Gastrocnemius medialis (tissue), 4 donors: Measurements from ENCODE around the gene LMO2. TPM values are rescaled to one million over a fixed set of nuclear protein-coding genes. Genes with fewer than 3 reads are reported as not detected.

Source experiments
- ATAC-seq, 2 donors: fragments of 150-250 bp; one replicate each; pipeline ENCODE4 v1.9.1; 2016
- DNase-seq, 2 donors: peaks; one replicate each; pipeline ENCODE4 v3.0.0-alpha.2; 2019
- H3K27ac ChIP-seq, 4 donors: fragments of 200-600 bp; sonication (generic); 1 replicate in 1 of 4; 2 replicates in 3 of 4; pipeline ENCODE4 v1.5.1; 2016 to 2018; ENCODE audit warnings: mild to moderate bottlenecking in 2 of 4, moderate library complexity in 1 of 4
- H3K27me3 ChIP-seq, 3 donors: fragments of 200-600 bp; sonication (generic) in 2 of 3; 1 replicate in 1 of 3; 2 replicates in 2 of 3; pipeline versions ENCODE4 v1.5.1 to v1.6.0; 2016 to 2019; ENCODE audit warnings: mild to moderate bottlenecking in 1 of 3, moderate library complexity in 1 of 3
- H3K36me3 ChIP-seq, 2 donors: fragments of 200-600 bp; sonication (generic) in 1 of 2; one replicate each; pipeline ENCODE4 v1.5.1; 2017 to 2018
- H3K4me1 ChIP-seq, 2 donors: fragments of 200-600 bp; sonication (generic) in 1 of 2; one replicate each; pipeline ENCODE4 v1.5.1; 2016 to 2017; ENCODE audit warnings: mild to moderate bottlenecking in 2 of 2
- H3K4me3 ChIP-seq, 4 donors: fragments of 200-600 bp; sonication (generic) in 3 of 4; 1 replicate in 1 of 4; 2 replicates in 3 of 4; pipeline ENCODE4 v1.5.1; 2016 to 2019; ENCODE audit warnings: mild to moderate bottlenecking in 2 of 4
- H3K9me3 ChIP-seq, 3 donors: fragments of 200-600 bp; sonication (generic) in 2 of 3; 1 replicate in 1 of 3; 2 replicates in 2 of 3; pipeline ENCODE4 v1.5.1; 2016 to 2019
- POLR2A ChIP-seq, 2 donors: fragments of 450-650 bp; IDR thresholded peaks; one replicate each; pipeline ENCODE4 v1.6.1; 2017; ENCODE audit warnings: antibody characterized with exemption in 2 of 2, mild to moderate bottlenecking in 2 of 2, moderate library complexity in 2 of 2
- in situ Hi-C, 4 donors: fragments of 200-750 bp; cut with MboI; loops; one replicate each; pipeline versions ENCODE4 v1.15.0 to v1.8.0; 2017; ENCODE audit warnings: low sequenced_read_pairs in 4 of 4
- intact Hi-C: fragments of 100-400 bp; cut with DNase I; formaldehyde crosslinking; loops from one replicate; pipeline ENCODE4 v1.15.1; 2023; ENCODE audit warnings: low total_unique reads
- total RNA-seq, 4 donors: library from RNA; depleted of rRNA; stranded (reverse); fragments of >200 nt; gene quantifications; one replicate each; pipeline versions ENCODE4 v1.1.0 to v1.2.3, GENCODE V29; 2016
- TF ChIP-seq, protein P1 (sequence below), 5 experiments: fragments of 450-650 bp in 3 of 5; fragments of 200-600 bp in 2 of 5; sonication (generic) in 2 of 5; IDR thresholded peaks in 4 of 5; conservative IDR thresholded peaks in 1 of 5; 1 replicate in 4 of 5; 2 replicates in 1 of 5; pipeline ENCODE4 v1.5.1; 2016 to 2019; ENCODE audit warnings: antibody characterized with exemption in 5 of 5, mild to moderate bottlenecking in 3 of 5, moderate library complexity in 3 of 5

LMO2 gene
- total RNA-seq, 4 donors from 2014 or later, result 5.3 to 41.9 (median 19.2) TPM

DNA sequence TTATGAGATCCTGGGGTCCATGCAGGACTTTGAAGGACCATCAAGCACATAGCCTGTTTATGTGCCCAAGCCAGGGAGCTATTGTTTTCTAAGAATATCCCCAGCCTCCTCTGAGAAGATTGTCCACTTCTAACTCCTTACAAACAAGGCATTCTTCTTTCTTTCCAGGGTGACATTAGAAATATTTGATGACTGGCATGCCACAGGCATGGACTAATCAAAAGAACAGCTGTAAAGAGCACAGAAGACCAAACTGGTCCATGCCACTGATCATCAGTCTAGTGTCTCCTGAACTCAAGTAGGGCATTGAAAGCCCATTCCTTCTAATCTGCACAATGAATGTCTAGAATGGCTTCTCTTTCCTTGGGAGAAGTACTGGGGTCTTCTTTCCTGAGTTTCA lies 24.9 kb upstream of the LMO2 start:
- intact Hi-C loops, result no loop called here
- in situ Hi-C loops, result loop anchor here in 1 of 4 donors (10.0 kb wide), 1 partner anchor 52 kb away; no protein-coding TSS in a partner anchor
- peaks cover 0 to 12% of the 10 kb centered on the region in 2 donors for H3K4me1 ChIP-seq
- no peak for ATAC-seq
- H3K36me3 ChIP-seq, result no peaks in the 10 kb centered on the region
- no peak overlapping the region for H3K4me3 ChIP-seq
- no peak overlapping the region for H3K27ac ChIP-seq
- H3K27me3 ChIP-seq, result no peaks in the 10 kb centered on the region
- H3K9me3 ChIP-seq, result no peaks in the 10 kb centered on the region
- TF ChIP-seq, protein P1, sequence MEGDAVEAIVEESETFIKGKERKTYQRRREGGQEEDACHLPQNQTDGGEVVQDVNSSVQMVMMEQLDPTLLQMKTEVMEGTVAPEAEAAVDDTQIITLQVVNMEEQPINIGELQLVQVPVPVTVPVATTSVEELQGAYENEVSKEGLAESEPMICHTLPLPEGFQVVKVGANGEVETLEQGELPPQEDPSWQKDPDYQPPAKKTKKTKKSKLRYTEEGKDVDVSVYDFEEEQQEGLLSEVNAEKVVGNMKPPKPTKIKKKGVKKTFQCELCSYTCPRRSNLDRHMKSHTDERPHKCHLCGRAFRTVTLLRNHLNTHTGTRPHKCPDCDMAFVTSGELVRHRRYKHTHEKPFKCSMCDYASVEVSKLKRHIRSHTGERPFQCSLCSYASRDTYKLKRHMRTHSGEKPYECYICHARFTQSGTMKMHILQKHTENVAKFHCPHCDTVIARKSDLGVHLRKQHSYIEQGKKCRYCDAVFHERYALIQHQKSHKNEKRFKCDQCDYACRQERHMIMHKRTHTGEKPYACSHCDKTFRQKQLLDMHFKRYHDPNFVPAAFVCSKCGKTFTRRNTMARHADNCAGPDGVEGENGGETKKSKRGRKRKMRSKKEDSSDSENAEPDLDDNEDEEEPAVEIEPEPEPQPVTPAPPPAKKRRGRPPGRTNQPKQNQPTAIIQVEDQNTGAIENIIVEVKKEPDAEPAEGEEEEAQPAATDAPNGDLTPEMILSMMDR (IDR thresholded peaks at IDR 0.05 in 4 of 5, conservative IDR thresholded peaks at IDR 0.05 in 1 of 5), result no peak
- no peak for TF ChIP-seq POLR2A (IDR thresholded peaks at IDR 0.05)
- no peak for DNase-seq

DNA sequence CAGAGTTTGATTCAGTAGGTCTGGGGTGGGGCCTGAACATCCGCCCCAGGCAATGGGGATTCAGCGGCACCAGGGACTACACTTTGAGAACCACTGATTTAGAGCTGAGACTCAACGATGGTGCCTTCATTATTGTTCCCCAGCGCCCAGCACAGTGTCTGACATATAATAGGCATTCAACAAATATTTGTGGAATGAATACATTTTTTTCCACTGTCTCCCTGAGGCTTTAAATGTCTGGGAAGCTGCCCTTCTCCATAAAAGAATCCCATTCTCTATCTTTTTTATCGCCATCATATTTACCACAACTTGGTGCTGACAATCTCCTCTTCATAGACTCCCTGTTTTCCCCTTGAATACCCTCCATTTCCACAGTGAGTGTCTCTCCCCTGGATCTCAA lies 23.6 kb upstream of the LMO2 start:
- TF ChIP-seq, protein P1 (IDR thresholded peaks at IDR 0.05 in 4 of 5, conservative IDR thresholded peaks at IDR 0.05 in 1 of 5), result no peak
- no peak for TF ChIP-seq POLR2A (IDR thresholded peaks at IDR 0.05)
- intact Hi-C loops, result no loop called here
- no peak for ATAC-seq

DNA sequence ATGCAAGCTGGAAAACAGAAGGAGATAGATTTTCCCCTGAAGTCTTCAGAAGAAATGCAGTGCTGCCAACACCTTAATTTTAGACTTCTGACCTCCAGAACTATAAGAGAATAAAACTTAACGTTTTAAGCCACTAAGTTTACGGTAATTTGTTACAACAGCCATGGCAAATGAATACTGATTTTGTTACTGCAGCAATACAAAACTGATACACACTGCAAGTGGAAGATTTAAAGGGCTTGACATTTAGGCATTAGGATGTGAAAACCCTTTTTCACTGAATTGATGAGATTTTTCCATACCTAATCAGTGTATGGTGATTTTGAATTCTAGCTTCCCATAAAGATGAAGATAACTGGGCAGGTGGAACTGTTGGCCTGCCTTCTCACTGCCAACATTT lies 22.1 kb upstream of the LMO2 start:
- Histone ChIP-seq H3K9me3 (no peaks in the 10 kb centered on the region), H3K27me3 (no peaks in the 10 kb centered on the region), H3K4me1 (peaks cover 0 to 13% of the 10 kb centered on the region in 2 donors), H3K4me3 (no peak overlapping the region), H3K27ac (no peak overlapping the region), H3K36me3 (no peaks in the 10 kb centered on the region)
- ATAC-seq, result no peak
- no peak for DNase-seq
- TF ChIP-seq POLR2A (IDR thresholded peaks at IDR 0.05), result no peak
- TF ChIP-seq, protein P1 (IDR thresholded peaks at IDR 0.05 in 4 of 5, conservative IDR thresholded peaks at IDR 0.05 in 1 of 5), result no peak
- intact Hi-C loops (loop anchor here (2.0 kb wide), 1 partner anchor 45 kb away; no protein-coding TSS in a partner anchor), in situ Hi-C loops (loop anchor here in 1 of 4 donors (10.0 kb wide), 1 partner anchor 49 kb away; no protein-coding TSS in a partner anchor)

More for the DNA sequence above, 23.6 kb upstream of the LMO2 start:
- Histone ChIP-seq H3K9me3 (no peaks in the 10 kb centered on the region), H3K4me1 (peaks cover 0 to 13% of the 10 kb centered on the region in 2 donors), H3K4me3 (no peak overlapping the region), H3K36me3 (no peaks in the 10 kb centered on the region), H3K27ac (no peak overlapping the region), H3K27me3 (no peaks in the 10 kb centered on the region)
- DNase-seq, result no peak
- in situ Hi-C loops, result loop anchor here in 1 of 4 donors (10.0 kb wide), 1 partner anchor 51 kb away; no protein-coding TSS in a partner anchor

DNA sequence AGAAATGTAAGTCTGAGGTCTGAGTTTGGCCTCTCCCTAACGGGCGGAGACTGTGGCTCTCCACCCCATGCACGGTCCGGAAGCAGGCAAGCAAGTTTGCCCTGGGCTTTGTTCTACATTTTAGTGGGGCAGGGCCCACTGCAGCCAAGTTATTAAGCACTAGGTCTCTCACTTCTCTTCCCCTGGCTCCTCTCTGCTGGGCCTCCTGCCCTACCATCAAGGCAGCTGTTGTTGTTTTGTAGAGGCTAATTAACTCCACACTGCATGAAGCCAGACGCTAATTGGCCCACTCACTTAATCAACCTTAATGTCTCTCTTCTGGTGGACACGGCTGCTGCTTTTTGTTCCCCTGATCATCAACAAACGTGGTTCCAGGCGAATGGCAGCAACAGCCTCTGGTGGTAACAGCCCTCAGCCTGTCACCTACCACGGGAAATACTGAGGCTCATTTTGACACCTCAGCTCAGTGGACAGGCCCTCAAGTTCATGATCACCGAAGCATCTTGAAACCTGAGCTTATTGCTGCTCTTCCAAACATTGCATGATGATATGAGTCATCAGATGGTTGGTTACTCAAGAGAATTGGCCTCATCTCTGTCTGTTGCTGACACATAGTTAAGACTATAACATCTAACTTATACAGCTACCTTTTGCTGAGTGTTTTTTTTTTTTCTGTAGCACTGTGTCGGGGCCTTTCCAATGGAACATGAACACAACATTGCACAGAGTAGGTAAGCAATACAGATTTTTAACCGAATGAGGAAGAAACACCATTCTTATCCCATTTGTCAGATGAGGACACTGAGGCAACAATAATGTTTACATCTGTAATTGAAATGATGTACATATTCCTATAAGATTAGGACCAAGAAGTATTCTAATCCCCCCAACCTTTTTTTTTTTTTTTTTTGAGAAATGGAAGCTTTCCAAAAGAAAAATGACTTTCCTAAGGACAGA lies 20.8 kb upstream of the LMO2 start:
- intact Hi-C loops, result loop anchor here (1.0 to 2.0 kb wide), 2 partner anchors 13 to 44 kb away; no protein-coding TSS in a partner anchor
- H3K4me3 ChIP-seq, result no peak overlapping the region
- H3K27ac ChIP-seq, result peak overlapping the region; percentile 44 to 78 (median 76)
- peaks cover 0 to 13% of the 10 kb centered on the region in 2 donors for H3K4me1 ChIP-seq
- TF ChIP-seq POLR2A (IDR thresholded peaks at IDR 0.05), result no peak
- H3K27me3 ChIP-seq, result no peaks in the 10 kb centered on the region
- ATAC-seq (peak; percentile 100), DNase-seq (peak; percentile 53 to 71)
- H3K36me3 ChIP-seq, result no peaks in the 10 kb centered on the region
- in situ Hi-C loops, result loop anchor here in 1 of 4 donors (10.0 kb wide), 1 partner anchor 48 kb away; no protein-coding TSS in a partner anchor
- no peaks in the 10 kb centered on the region for H3K9me3 ChIP-seq

DNA sequence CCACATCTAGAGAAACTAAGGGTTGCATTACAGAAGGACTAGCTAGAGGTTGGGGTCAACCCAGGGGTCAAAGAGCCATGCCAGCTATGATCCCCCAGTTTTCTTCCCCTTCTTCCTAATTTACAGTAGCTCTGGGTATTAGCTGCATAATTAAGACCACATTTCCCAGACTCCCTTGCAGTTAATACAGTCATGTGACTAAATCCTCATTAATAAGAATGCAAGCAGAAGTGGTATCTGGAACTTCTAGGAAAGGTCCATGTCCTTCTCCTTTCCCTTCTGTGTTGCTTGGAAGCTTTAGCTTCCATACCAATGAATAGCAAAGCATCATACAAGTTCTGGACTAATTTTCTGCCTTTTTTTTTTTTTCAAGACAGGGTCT lies 19.1 kb upstream of the LMO2 start:
- Histone ChIP-seq H3K9me3 (no peaks in the 10 kb centered on the region), H3K27ac (no peak overlapping the region), H3K4me3 (no peak overlapping the region), H3K27me3 (no peaks in the 10 kb centered on the region), H3K4me1 (peaks cover 0 to 13% of the 10 kb centered on the region in 2 donors), H3K36me3 (no peaks in the 10 kb centered on the region)
- in situ Hi-C loops, result loop anchor here in 1 of 4 donors (10.0 kb wide), 1 partner anchor 46 kb away; no protein-coding TSS in a partner anchor
- TF ChIP-seq, protein P1 (IDR thresholded peaks at IDR 0.05 in 4 of 5, conservative IDR thresholded peaks at IDR 0.05 in 1 of 5), result no peak
- no peak for TF ChIP-seq POLR2A (IDR thresholded peaks at IDR 0.05)
- intact Hi-C loops, result no loop called here
- ATAC-seq, result no peak
- no peak for DNase-seq
